SK-N-SH (cell line): ENCODE results near the gene UBASH3B. TPM values are rescaled to one million over a fixed set of nuclear protein-coding genes. Genes with fewer than 3 reads are reported as not detected.

ENCODE experiments used
- CTCF ChIA-PET: fragments of 300-600, 350-600 bp; formaldehyde crosslinking; extraction: SDS; loops from one replicate; lab custom pipeline; 2021; lab: Yijun Ruan, JAX
- POLR2A ChIA-PET: fragments of 350-600 bp; sonication (Branson Sonifier 250); formaldehyde crosslinking; extraction: SDS; loops from one replicate; lab custom pipeline; 2020; ENCODE audit warnings: antibody characterized with exemption, inconsistent platforms; lab: Yijun Ruan, JAX
- DNase-seq: peaks from one replicate; pipeline ENCODE4 v3.0.0; 2012
- H2AFZ ChIP-seq: fragments of 200-600 bp; sonication (generic); 2 replicates; pipeline ENCODE4 v1.8.1; 2016; ENCODE audit warnings: antibody characterized with exemption, mild to moderate bottlenecking, low read depth
- H3F3A ChIP-seq: fragments of 200-600 bp; sonication (generic); replicated peaks from 2 replicates; pipeline ENCODE3; 2016; ENCODE audit warnings: antibody characterized with exemption, mild to moderate bottlenecking; ENCODE audit not compliant: insufficient read depth
- H3K27ac ChIP-seq, 2 experiments: fragments of 200-500 bp in 1 of 2; fragments of 200-600 bp in 1 of 2; sonication (Bioruptor generic) in 1 of 2; sonication (generic), shearing (Covaris generic) in 1 of 2; 2 replicates each; pipeline versions ENCODE4 v1.5.1 to v1.6.1; 2014 to 2016; ENCODE audit warnings: low read depth in 2 of 2, inconsistent platforms in 1 of 2, low read length in 1 of 2, mild to moderate bottlenecking in 1 of 2, mixed read lengths in 1 of 2
- H3K27me3 ChIP-seq: fragments of 200-600 bp; sonication (generic), shearing (Covaris generic); 2 replicates; pipeline ENCODE4 v1.6.1; 2016; ENCODE audit warnings: mixed run types; ENCODE audit not compliant: insufficient read depth
- H3K36me3 ChIP-seq, 2 experiments: fragments of 200-500 bp in 1 of 2; fragments of 200-600 bp in 1 of 2; sonication (Bioruptor generic) in 1 of 2; sonication (generic) in 1 of 2; replicated peaks in 1 of 2; 2 replicates each; pipeline versions ENCODE3 to v1.5.1; 2014 to 2016; ENCODE audit warnings: low read length in 1 of 2, mild to moderate bottlenecking in 1 of 2; ENCODE audit not compliant: insufficient read depth in 2 of 2, control insufficient read depth in 1 of 2
- H3K4me1 ChIP-seq, 2 experiments: fragments of 200-500 bp in 1 of 2; fragments of 200-600 bp in 1 of 2; sonication (Bioruptor generic) in 1 of 2; sonication (generic), shearing (Covaris generic) in 1 of 2; 2 replicates each; pipeline versions ENCODE4 v1.5.1 to v1.6.1; 2014 to 2016; ENCODE audit warnings: low read depth in 1 of 2, low read length in 1 of 2, mixed run types in 1 of 2; ENCODE audit not compliant: insufficient read depth in 2 of 2, control insufficient read depth in 1 of 2
- H3K4me2 ChIP-seq: fragments of 200-600 bp; sonication (generic), shearing (Covaris generic); 2 replicates; pipeline ENCODE4 v1.6.1; 2017; ENCODE audit warnings: mixed run types
- H3K4me3 ChIP-seq, 2 experiments: fragments of 200-500 bp in 1 of 2; fragments of 200-600 bp in 1 of 2; sonication (Bioruptor generic) in 1 of 2; sonication (generic), shearing (Covaris generic) in 1 of 2; 2 replicates each; pipeline versions ENCODE4 v1.5.1 to v1.8.1; 2014 to 2016; ENCODE audit warnings: low read depth in 2 of 2, inconsistent platforms in 1 of 2, low read length in 1 of 2, mild to moderate bottlenecking in 1 of 2, mixed read lengths in 1 of 2, moderate library complexity in 1 of 2
- H3K79me2 ChIP-seq: fragments of 200-600 bp; sonication (generic); 2 replicates; pipeline ENCODE4 v1.8.1; 2017; ENCODE audit warnings: mild to moderate bottlenecking; ENCODE audit not compliant: insufficient read depth
- H3K9ac ChIP-seq: fragments of 200-600 bp; sonication (generic); 2 replicates; pipeline ENCODE4 v1.6.1; 2017; ENCODE audit warnings: mixed run types
- H3K9me2 ChIP-seq: fragments of 200-600 bp; sonication (generic); 2 replicates; pipeline ENCODE4 v1.6.1; 2017; ENCODE audit warnings: mixed run types
- H3K9me3 ChIP-seq: fragments of 200-600 bp; sonication (generic); 2 replicates; pipeline ENCODE4 v1.6.1; 2017; ENCODE audit warnings: mixed run types, mild to moderate bottlenecking, moderate library complexity
- H4K20me1 ChIP-seq: fragments of 200-600 bp; sonication (generic); 2 replicates; pipeline ENCODE4 v1.6.1; 2017; ENCODE audit warnings: mild to moderate bottlenecking, mixed run types; ENCODE audit not compliant: insufficient read depth
- EP300 ChIP-seq, 2 experiments: IDR thresholded peaks; 2 replicates each; pipeline versions ENCODE4 v1.4.0 to v1.6.1; 2012; ENCODE audit warnings: borderline replicate concordance in 1 of 2, low read depth in 1 of 2, low read length in 1 of 2
- FOSL2 ChIP-seq: IDR thresholded peaks from 2 replicates; pipeline ENCODE4 v1.4.0; 2012; ENCODE audit warnings: low read depth, mild to moderate bottlenecking, moderate library complexity, borderline replicate concordance
- FOXM1 ChIP-seq: IDR thresholded peaks from 2 replicates; pipeline ENCODE4 v1.4.0; 2012; ENCODE audit warnings: low read depth, mild to moderate bottlenecking
- GABPA ChIP-seq: IDR thresholded peaks from 2 replicates; pipeline ENCODE4 v1.4.0; 2012; ENCODE audit warnings: low read depth, mild to moderate bottlenecking
- GATA2 ChIP-seq: sonication (generic); formaldehyde crosslinking; IDR thresholded peaks from 2 replicates; pipeline ENCODE4 v1.5.0; 2020; ENCODE audit warnings: mild to moderate bottlenecking, missing genetic modification reagents
- JUND ChIP-seq: IDR thresholded peaks from 2 replicates; pipeline ENCODE4 v1.4.0; 2012
- MEF2A ChIP-seq: IDR thresholded peaks from 2 replicates; pipeline ENCODE4 v1.4.0; 2012; ENCODE audit warnings: low read depth, borderline replicate concordance
- MXI1 ChIP-seq: IDR thresholded peaks from 2 replicates; pipeline ENCODE4 v1.6.1; 2012; ENCODE audit warnings: mild to moderate bottlenecking, low read depth, low read length, improper control_type of control experiment
- NFIC ChIP-seq: IDR thresholded peaks from 2 replicates; pipeline ENCODE4 v1.4.0; 2012; ENCODE audit warnings: borderline replicate concordance
- NRF1 ChIP-seq: IDR thresholded peaks from 2 replicates; pipeline ENCODE4 v1.6.1; 2012; ENCODE audit warnings: low read depth, mild to moderate bottlenecking, low read length
- POLR2AphosphoS5 ChIP-seq: IDR thresholded peaks from 2 replicates; pipeline ENCODE4 v1.6.1; 2012; ENCODE audit warnings: low read depth, low read length
- RCOR1 ChIP-seq: fragments of 150-350 bp; IDR thresholded peaks from 2 replicates; pipeline ENCODE4 v1.6.1; 2017; ENCODE audit warnings: antibody characterized with exemption, low read length
- REST ChIP-seq: IDR thresholded peaks from 2 replicates; pipeline ENCODE4 v1.6.1; 2012; ENCODE audit warnings: mild to moderate bottlenecking, low read depth, low read length, moderate library complexity
- RXRA ChIP-seq: IDR thresholded peaks from 2 replicates; pipeline ENCODE4 v1.4.0; 2012; ENCODE audit warnings: low read depth, mild to moderate bottlenecking, borderline replicate concordance
- SIN3A ChIP-seq: IDR thresholded peaks from 2 replicates; pipeline ENCODE4 v1.6.1; 2012; ENCODE audit warnings: low read depth, mild to moderate bottlenecking, low read length, moderate library complexity, borderline replicate concordance
- SMC3 ChIP-seq: IDR thresholded peaks from 2 replicates; pipeline ENCODE4 v1.6.1; 2012; ENCODE audit warnings: low read depth, low read length, improper control_type of control experiment
- TCF12 ChIP-seq: IDR thresholded peaks from 2 replicates; pipeline ENCODE4 v1.4.0; 2012
- USF1 ChIP-seq: IDR thresholded peaks from 2 replicates; pipeline ENCODE4 v1.4.0; 2012; ENCODE audit warnings: low read depth, borderline replicate concordance
- YY1 ChIP-seq: IDR thresholded peaks from 2 replicates; pipeline ENCODE4 v1.4.0; 2012; ENCODE audit warnings: low read depth, mild to moderate bottlenecking
- ZBTB33 ChIP-seq: IDR thresholded peaks from 2 replicates; pipeline ENCODE4 v1.4.0; 2012; ENCODE audit warnings: low read depth, borderline replicate concordance
- polyA plus RNA-seq, 3 experiments: library from polyadenylated mRNA; depleted of rRNA; stranded (reverse); fragments of >200 nt; gene quantifications; 2 replicates each; pipeline ENCODE4 v1.2.3, GENCODE V29; 2012

Gene UBASH3B
- polyA plus RNA-seq, 1 of the 3 experiments (the other 2 are of a cell fraction), result 10.4 TPM

- H3K27ac ChIP-seq, result peak overlapping the region in 1 of 2 experiments; percentile 70; a peak in 2 of 4 replicates
- H3F3A ChIP-seq, result peaks cover 26% of the 10 kb centered on the region
- no peaks in the 10 kb centered on the region for H4K20me1 ChIP-seq
- no peak overlapping the region for H2AFZ ChIP-seq
- no peaks in the 10 kb centered on the region for H3K79me2 ChIP-seq
- H3K27me3 ChIP-seq, result no peaks in the 10 kb centered on the region
- H3K4me3 ChIP-seq, result no peak overlapping the region
- ChIA-PET POLR2A (no interaction called here), CTCF (interaction anchor here (0.8 to 1.8 kb wide), 4 partner anchors 8 to 206 kb away, joined by 3 to 11 read pairs (median 4); partner anchors contain the start of gene UBASH3B)
- no peaks in the 10 kb centered on the region for H3K9me2 ChIP-seq
- no peak overlapping the region for H3K4me2 ChIP-seq
- H3K9ac ChIP-seq, result no peak overlapping the region
- no peaks in the 10 kb centered on the region for H3K9me3 ChIP-seq
- H3K36me3 ChIP-seq, result no peaks in the 10 kb centered on the region
- DNase-seq, result no peak
- H3K4me1 ChIP-seq, result peaks cover 0 to 19% of the 10 kb centered on the region in 2 experiments; a peak in 2 of 4 replicates
- no peak for TF ChIP-seq TCF12
- TF ChIP-seq RXRA, result no peak
- TF ChIP-seq SMC3, result no peak
- TF ChIP-seq POLR2AphosphoS5, result no peak
- no peak for TF ChIP-seq ZBTB33
- no peak for TF ChIP-seq EP300 (IDR thresholded peaks at IDR 0.05; ENCODE audit: borderline replicate concordance in 1 of 2, low read depth in 1 of 2, low read length in 1 of 2)
- TF ChIP-seq MXI1, result no peak
- TF ChIP-seq FOXM1, result no peak
- TF ChIP-seq SIN3A, result no peak
- TF ChIP-seq GATA2, result no peak
- TF ChIP-seq GABPA, result no peak
- TF ChIP-seq MEF2A, result no peak
- TF ChIP-seq REST, result no peak
- no peak for TF ChIP-seq USF1
- TF ChIP-seq NFIC, result no peak
- TF ChIP-seq JUND, result no peak
- no peak for TF ChIP-seq NRF1
- no peak for TF ChIP-seq YY1
- no peak for TF ChIP-seq FOSL2
- TF ChIP-seq RCOR1, result no peak
Measured at GRCh38 chr11:122647736-122648275, 7.7 kb upstream of the UBASH3B start.
